Measurements from ENCODE around the gene REEP1.
A peak's percentile ranks its signal among the peaks of the same experiment; 100 is the strongest.
"Not testable (repeated sequence)": the region's sequence is repeated elsewhere in the genome, so short reads cannot be mapped to it uniquely, and the experiment has no call there.

The REEP1 gene

DNA sequence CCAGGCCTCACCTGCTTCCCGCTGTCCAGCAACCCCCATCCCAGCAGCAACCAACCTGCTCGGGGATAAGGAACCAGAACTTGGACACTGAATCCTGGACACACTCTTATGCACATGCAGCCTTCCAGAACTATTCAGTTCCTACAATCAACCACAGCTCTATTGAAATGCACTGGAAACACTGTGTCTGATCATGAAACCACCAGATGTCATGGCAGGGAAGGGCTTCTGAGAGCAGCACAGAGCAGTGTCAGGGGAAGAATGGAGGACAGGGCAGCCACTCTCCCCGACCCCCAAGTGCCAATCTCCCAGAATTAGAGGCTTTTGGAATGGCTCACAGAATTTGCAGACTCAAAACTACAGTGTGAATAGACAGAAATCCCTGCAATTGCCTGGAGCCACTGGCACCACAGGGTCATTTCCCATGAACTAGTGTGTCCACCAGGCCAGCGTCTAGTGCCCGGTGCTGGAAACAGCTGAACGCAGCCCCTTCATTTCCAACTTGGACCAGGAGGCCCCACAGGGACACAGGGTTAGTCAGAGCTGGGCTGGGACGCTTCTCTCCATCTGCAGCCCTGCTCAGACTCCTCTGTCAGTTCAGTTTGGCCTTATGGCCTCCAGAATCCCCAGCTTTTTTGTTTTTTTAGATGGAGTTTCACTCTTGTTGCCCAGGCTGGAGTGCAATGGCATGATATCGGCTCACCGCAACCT, 112.6 kb downstream of the REEP1 start:
- DNase-seq (ENCODE audit: low spot score), result no peak

DNA sequence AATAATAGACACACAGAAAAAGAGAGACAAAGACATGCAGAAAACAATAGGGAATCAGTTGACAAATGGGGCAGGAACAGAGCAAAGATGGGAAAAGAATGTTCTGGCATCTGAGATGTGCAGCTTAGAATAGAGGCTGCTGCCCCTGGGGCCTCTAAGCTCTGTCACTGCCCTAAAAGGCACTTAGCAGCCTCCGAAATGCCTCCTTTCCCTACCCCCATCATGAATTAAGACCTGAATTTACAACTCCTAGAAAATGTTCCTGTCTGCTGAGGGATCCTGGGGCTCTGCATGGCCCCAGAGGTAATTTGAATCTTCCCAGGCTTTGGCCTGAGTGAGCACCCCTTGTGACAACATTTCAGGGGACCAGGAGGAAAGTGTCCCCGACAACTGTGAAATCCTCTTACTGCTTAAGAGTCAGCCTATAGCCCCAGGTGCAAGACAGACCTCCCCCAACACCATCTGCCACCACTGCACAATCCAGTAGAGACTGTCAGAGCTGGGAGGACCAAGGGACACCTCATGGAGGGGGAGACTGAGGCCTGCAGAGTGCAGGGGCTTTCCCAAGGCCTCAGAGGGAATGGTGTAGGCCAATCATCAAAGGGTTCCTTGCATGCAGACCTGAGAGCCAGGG, 113.4 kb downstream of the REEP1 start:
- DNase-seq (ENCODE audit: low spot score), result no peak

DNA sequence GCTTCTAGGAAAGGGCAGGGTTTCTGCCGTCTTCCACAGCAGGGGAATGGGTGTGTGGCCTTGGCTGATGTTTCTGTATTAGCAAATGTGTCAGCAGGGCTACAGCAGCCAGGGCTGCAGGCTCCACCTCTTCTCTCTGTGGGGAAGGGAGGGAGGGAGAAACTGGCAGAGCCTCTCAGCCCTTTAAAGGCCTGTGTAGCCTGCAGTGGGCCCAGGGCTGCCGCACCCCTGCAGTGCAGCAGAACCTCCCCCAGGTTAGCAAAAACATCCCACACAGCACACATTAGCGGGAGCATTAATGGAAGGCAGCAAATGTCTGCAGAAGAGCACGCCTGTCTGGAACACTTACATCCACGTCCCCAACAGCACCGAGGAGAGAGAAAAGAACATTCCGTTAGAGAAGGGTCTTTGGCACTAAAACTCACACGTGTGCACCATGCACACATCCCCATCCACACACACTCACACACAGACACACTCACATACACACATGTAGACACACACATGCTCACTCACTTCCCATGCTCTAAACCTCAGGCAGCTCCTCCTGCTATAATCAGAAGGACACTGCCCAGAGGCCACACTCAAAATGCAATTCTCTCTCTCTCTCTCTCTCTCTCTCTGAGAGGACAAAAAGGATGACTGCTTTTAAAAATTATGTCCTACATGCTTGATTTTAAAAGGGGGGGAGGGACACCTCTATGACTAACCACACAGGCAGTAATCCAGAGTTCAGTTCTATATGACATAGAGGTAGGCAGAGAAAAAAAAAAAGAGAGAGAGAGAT, 114.1 kb downstream of the REEP1 start:
- no peak for DNase-seq (ENCODE audit: low spot score)

DNA sequence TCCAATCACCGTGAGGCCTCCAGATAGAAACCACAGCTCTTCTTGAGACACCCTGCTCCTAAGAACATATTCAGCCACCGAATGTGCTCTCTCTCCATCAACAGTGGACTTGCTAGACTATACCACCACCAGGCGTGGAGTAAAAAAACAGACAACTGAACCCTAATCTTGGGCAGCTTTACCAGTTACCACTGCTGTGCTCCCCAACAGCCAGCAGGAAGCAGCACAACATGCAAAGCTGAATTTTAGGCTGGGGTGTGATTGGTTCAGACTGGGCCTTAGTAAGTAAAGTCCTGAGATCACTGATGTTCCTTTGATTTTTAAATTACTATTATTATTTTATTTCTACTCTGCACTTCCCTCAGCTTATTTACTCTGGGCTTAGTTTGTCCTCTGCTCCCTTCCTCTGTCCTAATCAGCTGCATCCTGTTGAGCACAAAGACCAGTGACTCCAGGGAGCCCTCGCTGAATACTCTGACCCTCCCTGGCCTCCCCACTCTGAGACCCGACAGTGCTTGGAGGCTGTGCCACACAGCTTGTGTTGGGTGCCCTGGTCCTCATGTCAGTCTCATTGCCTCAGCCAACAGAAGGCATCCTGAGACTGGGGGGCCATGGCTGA, 116.3 kb downstream of the REEP1 start:
- peak; percentile 76 for DNase-seq (ENCODE audit: low spot score)

DNA sequence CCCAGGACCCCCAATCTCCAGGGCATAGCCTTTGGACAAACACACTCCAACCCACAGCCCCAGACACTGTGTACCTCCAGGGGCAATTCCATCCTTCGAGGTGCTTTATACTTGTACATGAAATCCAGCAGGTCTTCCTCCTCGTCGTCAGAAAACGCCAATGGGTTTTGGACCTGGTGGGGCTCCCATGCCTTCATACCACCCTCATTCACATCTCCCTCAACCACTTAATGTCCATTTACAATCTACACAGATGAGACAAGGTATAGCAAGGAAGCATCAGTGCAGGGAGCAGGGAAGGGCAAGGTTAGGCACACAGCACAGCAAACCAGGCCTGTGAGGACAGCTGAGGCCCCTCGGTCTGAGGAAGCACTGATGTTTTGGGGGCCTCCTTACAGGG, 117.5 kb downstream of the REEP1 start:
- no peak for DNase-seq (ENCODE audit: low spot score)

DNA sequence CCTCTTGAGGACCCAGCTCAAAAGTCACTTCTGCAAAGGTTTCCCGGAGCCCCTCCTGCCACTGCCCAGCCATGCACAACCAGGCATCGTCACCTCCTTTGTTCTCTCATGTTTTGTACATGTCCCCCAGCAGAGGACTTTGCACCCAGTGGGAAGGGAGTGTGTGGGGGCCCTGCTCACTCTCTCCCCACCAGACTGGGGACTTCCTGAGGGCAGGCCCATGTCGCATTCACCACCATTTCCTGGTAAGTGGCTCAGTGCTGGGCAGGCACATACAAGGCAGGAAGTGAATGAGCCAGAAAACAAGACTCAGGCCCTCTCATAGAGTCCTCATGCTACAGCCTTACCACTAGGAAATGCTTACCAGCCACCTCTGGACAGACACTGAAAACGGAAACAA, 119.3 kb downstream of the REEP1 start:
- no peak for DNase-seq (ENCODE audit: low spot score)

DNA sequence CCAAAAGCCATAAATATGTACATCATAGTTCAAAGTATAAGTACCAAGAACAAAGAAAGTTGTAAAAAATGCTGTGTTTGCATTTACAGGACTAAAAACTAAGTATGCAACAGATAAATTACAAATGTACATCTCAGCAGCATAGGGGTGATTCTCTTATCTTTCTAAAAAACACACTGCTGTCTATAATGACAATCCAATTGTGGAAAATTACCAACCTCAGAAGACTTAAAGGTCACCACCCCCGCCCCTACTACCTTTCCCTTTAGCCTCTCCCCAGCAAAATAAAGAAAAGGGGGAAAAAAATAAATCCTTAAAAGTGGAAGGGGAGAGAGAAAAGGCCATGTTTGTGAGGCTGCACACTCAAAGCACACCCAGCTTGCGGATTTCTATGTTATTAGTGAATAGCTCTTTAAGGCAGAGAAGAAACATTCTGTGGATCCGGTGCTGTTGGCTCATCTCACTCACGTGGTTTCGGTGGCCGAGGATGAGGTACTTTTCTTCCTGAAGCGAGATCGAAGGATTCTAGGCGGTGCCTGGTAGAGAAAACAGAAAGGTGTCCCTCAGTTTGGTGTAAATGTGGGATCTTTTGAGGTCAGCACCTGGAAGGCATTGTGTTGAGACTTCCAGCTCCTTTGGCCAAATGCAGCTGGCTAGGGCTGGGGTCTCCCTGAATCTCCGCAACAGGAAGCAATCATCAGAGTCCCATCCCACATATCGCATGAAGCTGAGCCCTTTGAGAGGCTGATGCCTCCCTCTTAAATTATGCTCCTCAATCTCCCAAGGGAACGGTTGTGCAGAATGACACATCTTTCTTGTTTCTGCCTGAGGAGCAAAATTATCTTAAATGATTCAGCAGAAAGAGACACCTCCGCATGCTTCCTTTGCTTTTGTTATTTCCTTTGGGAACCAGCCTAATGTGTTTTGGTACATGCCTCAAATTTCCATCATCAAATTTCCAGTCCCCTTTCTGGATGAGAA, 120.6 kb downstream of the REEP1 start:
- no peak for DNase-seq (ENCODE audit: low spot score)

DNA sequence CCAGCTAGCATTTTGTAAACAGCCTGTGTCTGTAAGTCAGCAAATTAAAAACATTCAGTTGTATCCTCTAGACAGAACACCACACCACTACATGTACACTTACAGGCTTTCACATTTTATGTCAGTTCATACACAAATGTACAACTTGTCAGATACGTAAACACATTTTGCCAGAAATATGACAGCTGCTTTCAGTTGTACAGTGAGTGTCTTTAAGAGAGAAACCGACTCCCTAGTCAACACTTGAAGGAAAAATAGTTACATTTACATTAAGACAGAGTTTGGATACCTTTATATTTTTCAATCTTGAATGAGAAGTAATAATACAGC, 123.0 kb downstream of the REEP1 start:
- no peak for DNase-seq (ENCODE audit: low spot score)

DNA sequence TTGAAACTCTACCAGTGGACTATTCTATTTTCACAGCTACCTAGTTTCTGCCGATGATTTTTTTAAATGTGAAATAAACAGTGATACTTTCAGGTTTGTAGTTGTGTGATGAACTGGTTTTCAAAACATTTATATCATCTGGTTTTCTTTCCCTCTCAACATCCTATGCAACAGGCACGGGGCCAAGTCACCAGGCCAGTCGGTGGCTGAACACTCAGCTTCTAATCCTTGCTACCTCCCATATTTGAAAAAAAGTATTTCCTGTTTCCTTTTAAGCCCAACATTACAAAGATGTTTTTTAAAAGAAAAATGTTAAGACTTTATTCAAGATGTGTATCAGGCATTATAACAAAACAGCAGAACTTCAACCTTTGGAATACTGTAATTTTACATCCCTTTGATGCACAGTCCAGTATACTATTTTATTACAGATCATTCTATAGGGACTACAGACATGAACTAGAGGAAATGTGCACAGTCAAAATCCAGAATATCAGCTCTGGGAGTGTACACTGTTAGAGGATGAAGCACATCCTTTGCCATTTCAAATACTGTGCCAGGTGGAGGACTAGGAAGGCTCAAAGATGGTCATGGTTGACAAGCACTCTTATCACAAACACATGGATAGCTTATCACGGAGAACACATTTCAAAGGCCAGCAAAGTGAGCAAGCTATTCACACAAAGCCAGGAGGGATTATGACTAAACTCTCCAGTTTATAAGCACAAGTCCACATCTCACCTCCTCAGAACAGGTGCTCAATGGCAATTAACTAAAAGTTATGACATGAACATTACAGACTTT, 123.5 kb downstream of the REEP1 start:
- no peak for DNase-seq (ENCODE audit: low spot score)

DNA sequence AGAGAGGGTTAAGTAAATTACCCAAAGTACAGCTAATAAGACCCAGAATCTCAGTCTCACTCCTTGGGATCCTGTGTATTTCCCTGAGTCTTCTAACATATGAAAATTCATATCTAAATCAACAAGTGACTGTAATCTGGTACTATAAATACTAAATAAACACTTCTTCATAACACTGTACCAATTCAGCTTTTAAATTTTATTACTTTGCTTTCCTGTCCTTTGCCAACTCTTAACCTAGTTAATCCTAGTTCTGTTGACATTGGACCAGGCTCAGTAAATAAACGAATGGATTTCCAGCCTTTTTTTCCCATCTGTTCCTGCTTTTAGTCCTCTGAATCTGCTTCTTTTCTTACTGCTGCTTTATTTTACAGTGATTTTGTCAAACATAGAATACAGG, 124.4 kb downstream of the REEP1 start:
- no peak for DNase-seq (ENCODE audit: low spot score)

DNA sequence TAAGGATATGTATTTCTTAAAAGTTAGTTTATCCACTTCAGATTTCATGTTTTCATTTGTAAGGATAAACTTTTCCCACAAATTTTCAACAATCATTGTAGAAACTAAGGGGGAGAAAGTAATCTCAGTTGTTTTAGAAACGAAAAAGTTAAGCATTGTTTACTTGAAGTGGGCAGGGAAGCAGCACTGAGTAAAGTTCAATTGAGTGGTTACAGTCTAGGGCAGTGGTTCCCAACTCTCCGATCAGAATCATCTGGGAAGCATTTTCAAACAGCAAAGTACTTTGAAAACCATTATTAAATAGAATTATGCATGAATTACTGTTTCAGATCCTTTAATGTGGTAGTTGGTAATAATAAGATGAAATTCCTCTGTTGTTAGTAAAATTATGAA, 125.6 kb downstream of the REEP1 start:
- DNase-seq (ENCODE audit: low spot score), result no peak

DNA sequence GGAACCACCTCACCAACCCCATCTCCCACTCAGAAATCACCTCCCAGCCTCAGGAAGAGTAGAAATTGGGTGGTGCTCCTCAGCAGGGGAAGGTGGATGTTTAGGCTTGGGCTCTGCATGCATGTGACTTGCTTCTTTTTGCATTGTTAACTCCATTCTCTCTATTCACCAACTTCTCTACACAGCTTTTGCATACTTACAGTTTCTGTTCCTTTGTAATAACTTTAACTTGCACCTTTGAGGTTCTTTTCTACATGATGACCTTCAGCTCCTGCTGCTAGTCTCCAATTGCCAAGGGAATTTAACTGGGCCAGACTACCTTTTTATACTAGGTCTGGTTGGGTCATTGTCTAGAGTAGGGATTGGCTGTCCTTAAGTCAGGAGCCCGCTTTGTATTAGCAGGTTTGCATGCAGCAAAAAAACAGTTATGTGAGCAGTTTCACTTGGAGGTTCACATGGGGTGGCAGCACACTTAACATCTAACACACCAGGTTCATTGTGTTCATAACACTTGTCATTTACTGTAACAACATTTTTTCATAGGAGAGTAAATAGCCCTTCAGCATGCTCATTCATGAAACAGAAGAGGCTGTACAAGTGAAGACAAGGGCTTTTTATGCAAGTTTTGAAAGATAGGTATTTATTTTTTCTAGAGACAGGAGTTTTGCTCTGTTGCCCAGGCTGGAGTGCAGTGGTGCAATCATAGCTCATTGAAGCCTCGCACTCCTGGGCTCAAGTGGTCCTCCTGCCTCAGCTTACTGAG, 126.2 kb downstream of the REEP1 start:
- no peak for DNase-seq (ENCODE audit: low spot score)

DNA sequence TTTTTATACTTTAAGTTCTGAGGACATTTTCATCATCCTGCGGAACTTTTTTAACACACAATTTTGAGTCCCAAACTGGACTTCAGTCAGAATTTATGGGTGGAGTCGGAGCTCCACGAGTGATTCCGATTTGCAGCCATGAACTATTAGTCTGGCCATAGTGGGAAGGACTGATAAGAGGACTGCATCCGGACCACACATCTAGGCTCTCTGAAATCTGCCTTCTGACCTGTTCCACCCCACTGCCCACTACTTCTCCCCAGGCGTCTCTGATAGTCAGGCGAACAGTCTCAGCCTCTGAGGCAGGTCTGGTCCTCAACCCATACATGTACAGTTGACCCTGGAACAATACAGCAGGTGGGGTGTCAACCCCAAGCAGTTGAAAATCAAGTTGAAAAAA, 133.0 kb downstream of the REEP1 start:
- no peak for DNase-seq (ENCODE audit: low spot score)

DNA sequence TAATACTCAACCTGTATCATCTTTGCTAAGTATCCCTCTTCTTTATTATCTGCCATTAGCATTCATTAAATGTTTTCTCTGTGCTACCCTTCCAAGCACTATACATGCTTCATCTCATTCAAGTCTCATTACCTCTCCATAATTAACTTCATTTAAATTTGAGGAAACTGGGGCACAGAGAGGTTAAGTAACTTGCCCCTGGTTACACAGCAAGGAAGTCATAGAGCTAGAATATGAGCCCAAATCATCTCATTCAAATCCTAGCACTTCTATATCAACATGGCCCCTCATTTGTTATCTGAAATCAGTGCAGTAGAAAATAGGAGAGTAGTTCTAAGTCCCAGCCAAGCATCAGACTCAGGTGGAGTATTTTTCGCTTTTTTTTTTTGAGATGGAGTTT, 133.8 kb downstream of the REEP1 start:
- DNase-seq (ENCODE audit: low spot score), result no peak

DNA sequence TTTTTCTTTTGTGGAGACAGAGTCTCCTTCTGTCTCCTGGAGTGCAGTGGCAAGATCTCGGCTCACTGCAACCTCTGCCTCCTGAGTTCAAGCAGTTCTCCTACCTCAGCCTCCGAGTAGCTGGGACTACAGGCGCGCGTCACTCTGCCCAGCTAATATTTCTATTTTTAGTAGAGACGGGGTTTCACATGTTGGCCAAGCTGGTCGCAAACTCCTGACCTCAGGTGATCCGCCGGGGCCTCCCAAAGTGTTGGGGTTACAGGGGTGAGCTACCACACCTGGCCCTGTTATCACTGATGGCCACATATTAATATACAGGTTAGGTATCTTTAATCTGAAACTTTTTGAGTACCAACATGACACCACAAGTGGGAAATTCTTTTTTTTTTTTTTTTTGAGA, 134.7 kb downstream of the REEP1 start:
- no peak for DNase-seq (ENCODE audit: low spot score)

DNA sequence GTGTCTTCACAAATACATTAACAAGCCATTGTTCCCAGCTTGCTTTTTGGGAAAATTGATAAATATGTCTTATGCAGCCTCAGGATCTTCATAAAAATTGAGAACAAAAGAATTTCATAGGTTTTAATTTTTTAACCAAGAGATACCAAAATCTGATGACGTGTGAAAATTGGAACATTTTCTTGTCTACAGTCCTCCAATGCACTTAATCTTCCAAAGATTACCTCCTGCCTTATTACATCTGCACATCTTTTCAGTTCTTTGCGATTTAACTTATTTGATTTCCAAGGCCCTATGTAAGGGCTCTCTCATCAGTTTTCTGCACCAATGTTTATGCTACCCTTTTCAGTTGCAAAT, 135.1 kb downstream of the REEP1 start:
- no peak for DNase-seq (ENCODE audit: low spot score)

DNA sequence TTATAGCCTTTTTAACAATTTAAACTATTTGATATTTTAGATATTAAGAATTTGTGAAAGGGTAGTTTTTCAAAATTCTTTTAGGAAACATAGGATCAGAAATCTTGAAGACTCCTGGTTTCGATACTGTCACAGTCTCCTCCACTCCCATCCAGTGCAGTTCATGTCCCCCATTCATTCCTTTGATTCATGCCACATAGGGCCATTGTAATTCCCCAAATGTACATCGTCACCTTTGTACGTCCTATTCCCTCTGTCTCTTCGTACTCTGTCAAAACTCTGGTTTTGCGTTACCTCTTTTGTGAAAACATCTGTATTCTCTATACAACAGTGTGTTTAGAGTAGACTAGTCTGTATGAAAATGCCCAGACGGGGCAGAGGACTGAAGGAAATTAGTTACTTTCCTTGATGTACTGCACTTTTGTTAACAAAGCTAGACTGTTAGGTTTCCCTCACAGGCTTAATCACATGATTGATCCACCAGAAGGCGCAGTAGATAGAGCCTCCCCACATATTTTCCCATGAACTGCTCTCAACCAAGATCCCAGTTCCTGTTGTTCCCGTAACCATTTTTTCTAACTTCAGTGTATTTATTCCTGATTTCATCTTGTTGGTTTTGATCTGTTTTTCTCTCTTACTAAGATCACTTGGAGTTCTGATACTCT, 135.6 kb downstream of the REEP1 start:
- no peak for DNase-seq (ENCODE audit: low spot score)

DNA sequence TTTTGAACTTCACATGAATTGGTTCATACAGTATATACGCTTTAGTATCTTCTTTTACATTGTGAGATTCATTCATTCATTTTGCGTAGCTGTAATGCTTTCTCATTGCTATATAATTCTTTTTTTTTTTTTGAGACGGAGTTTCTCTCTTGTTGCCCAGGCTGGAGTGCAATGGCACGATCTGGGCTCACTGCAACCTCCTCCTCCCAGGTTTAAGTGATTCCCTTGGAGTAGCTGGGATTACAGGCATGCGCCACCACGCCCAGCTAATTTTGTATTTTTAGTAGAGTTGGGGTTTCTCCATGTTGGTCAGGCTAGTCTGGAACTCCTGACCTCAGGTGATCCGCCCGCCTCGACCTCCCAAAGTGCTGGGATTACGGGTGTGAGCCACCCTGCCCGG, 136.9 kb downstream of the REEP1 start:
- not testable (repeated sequence) for DNase-seq (ENCODE audit: low spot score)

DNA sequence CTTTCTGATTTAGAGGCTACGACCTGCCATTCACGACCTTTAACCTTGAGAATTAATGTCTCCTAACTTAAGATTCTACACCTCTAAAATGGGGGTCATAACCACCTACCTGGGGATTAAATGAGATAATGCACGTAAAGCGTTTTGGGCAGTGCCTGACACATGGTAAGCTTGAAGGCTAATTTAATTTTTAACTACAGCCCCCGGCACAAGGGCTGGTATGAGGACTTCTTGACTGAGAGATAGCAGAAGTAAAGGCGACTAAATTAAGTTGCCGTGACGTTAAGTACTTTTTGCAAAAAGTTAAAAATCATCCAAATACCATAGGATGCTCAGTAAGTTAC, 137.6 kb downstream of the REEP1 start:
- DNase-seq (ENCODE audit: low spot score), result no peak

All from germinal center (tissue), 1 donor.